NB4 (cell line): Measurements from ENCODE around the gene PDZD2.
A peak's percentile ranks its signal among the peaks of the same experiment; 100 is the strongest.
"Not testable (repeated sequence)": the region's sequence is repeated elsewhere in the genome, so short reads cannot be mapped to it uniquely, and the experiment has no call there.

Experiments
- DNase-seq: peaks from one replicate; pipeline ENCODE4 v3.0.0; 2010; ENCODE audit warnings: low read depth
- H3K4me3 ChIP-seq: one replicate; pipeline ENCODE4 v1.5.1; 2011; ENCODE audit warnings: mild to moderate bottlenecking, low read depth, low read length, moderate library complexity
- MYC ChIP-seq: IDR thresholded peaks from 2 replicates; pipeline ENCODE4 v1.6.1; 2011; ENCODE audit warnings: low read depth, low read length
- POLR2A ChIP-seq: IDR thresholded peaks from 2 replicates; pipeline ENCODE4 v1.6.1; 2011; ENCODE audit warnings: mild to moderate bottlenecking; ENCODE audit not compliant: insufficient read length; ENCODE audit errors: extremely low read depth
- TF ChIP-seq, protein P1 (sequence below): IDR thresholded peaks from one replicate; pipeline ENCODE4 v1.5.1; 2012; ENCODE audit warnings: low read depth, low read length
- TF ChIP-seq, protein P2 (sequence below): IDR thresholded peaks from 2 replicates; pipeline ENCODE4 v1.6.1; 2011; ENCODE audit warnings: low read depth, low read length

Gene PDZD2

GRCh38 chr5:32076699-32077695 lies 438.1 kb downstream of the PDZD2 start:
- DNase-seq = peak; percentile 70
- TF ChIP-seq, protein P1, sequence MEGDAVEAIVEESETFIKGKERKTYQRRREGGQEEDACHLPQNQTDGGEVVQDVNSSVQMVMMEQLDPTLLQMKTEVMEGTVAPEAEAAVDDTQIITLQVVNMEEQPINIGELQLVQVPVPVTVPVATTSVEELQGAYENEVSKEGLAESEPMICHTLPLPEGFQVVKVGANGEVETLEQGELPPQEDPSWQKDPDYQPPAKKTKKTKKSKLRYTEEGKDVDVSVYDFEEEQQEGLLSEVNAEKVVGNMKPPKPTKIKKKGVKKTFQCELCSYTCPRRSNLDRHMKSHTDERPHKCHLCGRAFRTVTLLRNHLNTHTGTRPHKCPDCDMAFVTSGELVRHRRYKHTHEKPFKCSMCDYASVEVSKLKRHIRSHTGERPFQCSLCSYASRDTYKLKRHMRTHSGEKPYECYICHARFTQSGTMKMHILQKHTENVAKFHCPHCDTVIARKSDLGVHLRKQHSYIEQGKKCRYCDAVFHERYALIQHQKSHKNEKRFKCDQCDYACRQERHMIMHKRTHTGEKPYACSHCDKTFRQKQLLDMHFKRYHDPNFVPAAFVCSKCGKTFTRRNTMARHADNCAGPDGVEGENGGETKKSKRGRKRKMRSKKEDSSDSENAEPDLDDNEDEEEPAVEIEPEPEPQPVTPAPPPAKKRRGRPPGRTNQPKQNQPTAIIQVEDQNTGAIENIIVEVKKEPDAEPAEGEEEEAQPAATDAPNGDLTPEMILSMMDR = peak; percentile 68
- TF ChIP-seq, protein P2, sequence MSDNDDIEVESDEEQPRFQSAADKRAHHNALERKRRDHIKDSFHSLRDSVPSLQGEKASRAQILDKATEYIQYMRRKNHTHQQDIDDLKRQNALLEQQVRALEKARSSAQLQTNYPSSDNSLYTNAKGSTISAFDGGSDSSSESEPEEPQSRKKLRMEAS = no peak
- no peak for TF ChIP-seq POLR2A
- H3K4me3 ChIP-seq = no peak overlapping the region

DNA sequence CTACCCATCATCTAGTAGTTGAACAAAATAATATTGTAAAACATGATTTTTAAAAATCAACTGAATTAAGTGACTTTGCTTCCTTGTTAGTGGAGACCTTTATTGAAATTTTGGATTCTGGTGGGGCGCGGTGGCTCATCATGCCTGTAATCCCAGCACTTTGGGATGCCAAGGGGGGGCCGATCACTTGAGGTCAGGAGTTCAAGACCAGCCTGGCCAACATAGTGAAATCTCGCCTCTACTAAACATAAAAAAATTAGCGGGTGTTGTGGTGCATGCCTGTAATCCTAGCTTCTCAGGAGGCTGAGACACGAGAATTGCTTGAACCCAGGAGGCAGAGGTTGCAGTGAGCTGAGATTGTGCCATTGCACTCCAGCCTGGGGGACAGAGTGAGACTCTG lies 439.9 kb downstream of the PDZD2 start:
- H3K4me3 ChIP-seq, DNase-seq: not testable (repeated sequence)

DNA sequence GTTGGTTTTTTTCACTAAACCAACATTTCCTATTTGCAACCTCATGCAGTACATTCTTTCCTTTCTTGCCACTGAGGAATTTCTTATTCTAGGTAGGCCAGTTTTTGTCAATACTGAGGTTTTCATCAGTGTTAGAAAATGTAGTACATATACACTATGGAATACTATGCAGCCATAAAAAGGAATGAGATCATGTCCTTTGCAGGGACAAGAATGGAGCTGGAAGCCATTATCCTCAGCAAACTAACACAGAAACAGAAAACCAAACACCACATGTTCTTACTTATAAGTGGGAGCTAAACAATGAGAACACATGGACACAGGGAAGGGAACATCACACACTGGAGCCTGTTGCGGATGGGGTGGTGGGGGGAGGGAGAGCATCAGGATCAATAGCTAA lies 441.6 kb downstream of the PDZD2 start:
- H3K4me3 ChIP-seq, DNase-seq: not testable (repeated sequence)

GRCh38 chr5:32082701-32083100 lies 443.8 kb downstream of the PDZD2 start:
- DNase-seq = no peak
- no peak overlapping the region for H3K4me3 ChIP-seq
- TF ChIP-seq, protein P1 = no peak
- TF ChIP-seq MYC (no peak), POLR2A (no peak)
- TF ChIP-seq, protein P2 = no peak

DNA sequence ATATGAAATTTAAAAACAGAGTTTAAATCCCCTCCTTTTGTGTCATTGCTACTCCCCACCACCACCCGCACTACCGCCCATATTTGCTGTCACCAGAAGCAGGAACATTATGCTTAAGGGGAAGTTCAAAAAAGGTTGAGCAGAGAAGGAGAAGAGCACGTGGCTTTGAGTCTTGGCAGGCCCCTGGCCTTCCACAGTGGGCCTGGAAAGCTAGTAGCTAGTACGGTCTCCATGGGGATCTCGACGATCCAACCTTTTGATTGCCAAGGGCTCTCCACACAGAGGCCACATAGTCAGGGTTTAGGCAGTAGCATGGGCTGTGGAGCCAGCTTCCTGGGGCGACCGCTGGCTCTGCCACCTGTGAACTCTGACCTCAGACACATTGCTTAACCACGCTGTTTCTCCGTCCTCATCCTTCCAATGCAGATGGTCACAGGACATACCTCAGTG lies 445.1 kb downstream of the PDZD2 start:
- no peak overlapping the region for H3K4me3 ChIP-seq
- DNase-seq = peak; percentile 35
- TF ChIP-seq POLR2A (no peak), MYC (peak; percentile 60; the same call in 1 of the 2 replicates)
- TF ChIP-seq, protein P1 = no peak
- TF ChIP-seq, protein P2 = peak; percentile 89

GRCh38 chr5:32087086-32088082 lies 448.5 kb downstream of the PDZD2 start:
- DNase-seq = no peak
- TF ChIP-seq, protein P1 = no peak
- TF ChIP-seq, protein P2 = no peak
- TF ChIP-seq POLR2A = no peak
- no peak overlapping the region for H3K4me3 ChIP-seq
